GM12891 (cell line): ENCODE data around the gene FMNL3.
"Not testable (repeated sequence)": the region's sequence is repeated elsewhere in the genome, so short reads cannot be mapped to it uniquely, and the experiment has no call there.

Experiments
- DNase-seq: peaks from one replicate; pipeline ENCODE4 v3.0.0; 2011; ENCODE audit warnings: low spot score; ENCODE audit not compliant: insufficient read length
- FAIRE-seq: peaks from 2 replicates; lab custom pipeline; 2011; peaks lifted over from hg19 to GRCh38; lab: Jason Lieb, UNC
- PAX5 ChIP-seq: IDR thresholded peaks from 2 replicates; pipeline ENCODE4 v1.6.1; 2011; ENCODE audit warnings: low read length, moderate library complexity, mild to moderate bottlenecking; ENCODE audit not compliant: insufficient read depth, severe bottlenecking
- POLR2A ChIP-seq: IDR thresholded peaks from 2 replicates; pipeline ENCODE4 v1.6.1; 2011; ENCODE audit warnings: low read depth, low read length, control low read depth
- POLR2AphosphoS5 ChIP-seq: IDR thresholded peaks from 2 replicates; pipeline ENCODE4 v1.6.1; 2011; ENCODE audit warnings: low read depth, low read length, control low read depth
- POU2F2 ChIP-seq: IDR thresholded peaks from 2 replicates; pipeline ENCODE4 v1.6.1; 2011; ENCODE audit warnings: low read depth, mild to moderate bottlenecking, control low read depth, low read length, moderate library complexity
- SPI1 ChIP-seq: IDR thresholded peaks from 2 replicates; pipeline ENCODE4 v1.6.1; 2011; ENCODE audit warnings: low read depth, low read length, control low read depth
- TAF1 ChIP-seq: IDR thresholded peaks from 2 replicates; pipeline ENCODE4 v1.6.1; 2011; ENCODE audit warnings: low read depth, low read length, control low read depth

The FMNL3 gene

DNA sequence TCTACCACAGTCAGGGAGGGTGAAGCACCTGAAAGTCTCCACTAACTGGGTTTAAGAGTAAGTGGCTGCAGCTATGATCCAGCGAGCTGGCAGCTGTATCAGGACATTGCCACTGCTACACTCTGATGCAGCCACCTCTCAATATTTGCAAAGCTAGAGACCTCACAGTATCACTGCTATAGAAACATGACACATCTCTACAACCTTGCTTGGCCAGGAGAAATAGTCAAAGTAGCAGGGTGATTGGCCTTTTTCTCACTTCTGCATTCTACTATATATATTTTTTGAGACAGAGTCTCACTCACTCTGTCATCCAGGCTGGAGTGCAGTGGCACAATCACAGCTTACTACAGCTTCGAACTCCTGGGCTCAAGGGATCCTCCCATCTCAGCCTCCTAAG, 9.3 kb upstream of the FMNL3 start:
- TF ChIP-seq SPI1 (peak; percentile 89), POLR2A (no peak)
- FAIRE-seq (peak; percentile 58), DNase-seq (peak; percentile 31)

- DNase-seq, FAIRE-seq: not testable (repeated sequence)
Observed at GRCh38 chr12:49713952-49714351, 6.7 kb upstream of the FMNL3 start.

GRCh38 chr12:49708851-49709250, 1.6 kb upstream of the FMNL3 start:
- TF ChIP-seq TAF1, result no peak
- no peak for TF ChIP-seq PAX5
- no peak for TF ChIP-seq POLR2AphosphoS5
- no peak for TF ChIP-seq POU2F2
- TF ChIP-seq POLR2A, result no peak
- no peak for DNase-seq
- no peak for FAIRE-seq

DNA sequence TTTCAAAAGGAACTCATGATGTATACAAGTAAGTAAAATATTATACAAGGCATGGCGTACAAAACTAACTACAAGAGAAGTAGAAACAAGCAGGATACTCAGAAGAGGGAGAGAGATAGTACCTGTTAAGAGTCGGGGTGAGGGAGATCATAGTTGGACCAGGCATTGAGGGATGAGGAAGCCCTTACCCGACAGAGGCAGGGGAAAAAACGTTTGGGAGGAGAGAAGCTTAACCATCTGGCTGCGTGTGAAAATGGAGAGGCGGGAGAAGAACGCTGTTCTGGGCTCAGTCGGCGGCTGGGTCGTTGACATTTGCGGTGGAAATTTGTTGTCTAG, 575 bp upstream of the FMNL3 start:
- FAIRE-seq (no peak), DNase-seq (no peak)
- TF ChIP-seq SPI1, result no peak
- no peak for TF ChIP-seq POLR2AphosphoS5
- TF ChIP-seq POU2F2, result no peak
- TF ChIP-seq POLR2A, result no peak
- TF ChIP-seq PAX5, result no peak
- TF ChIP-seq TAF1, result no peak

DNA sequence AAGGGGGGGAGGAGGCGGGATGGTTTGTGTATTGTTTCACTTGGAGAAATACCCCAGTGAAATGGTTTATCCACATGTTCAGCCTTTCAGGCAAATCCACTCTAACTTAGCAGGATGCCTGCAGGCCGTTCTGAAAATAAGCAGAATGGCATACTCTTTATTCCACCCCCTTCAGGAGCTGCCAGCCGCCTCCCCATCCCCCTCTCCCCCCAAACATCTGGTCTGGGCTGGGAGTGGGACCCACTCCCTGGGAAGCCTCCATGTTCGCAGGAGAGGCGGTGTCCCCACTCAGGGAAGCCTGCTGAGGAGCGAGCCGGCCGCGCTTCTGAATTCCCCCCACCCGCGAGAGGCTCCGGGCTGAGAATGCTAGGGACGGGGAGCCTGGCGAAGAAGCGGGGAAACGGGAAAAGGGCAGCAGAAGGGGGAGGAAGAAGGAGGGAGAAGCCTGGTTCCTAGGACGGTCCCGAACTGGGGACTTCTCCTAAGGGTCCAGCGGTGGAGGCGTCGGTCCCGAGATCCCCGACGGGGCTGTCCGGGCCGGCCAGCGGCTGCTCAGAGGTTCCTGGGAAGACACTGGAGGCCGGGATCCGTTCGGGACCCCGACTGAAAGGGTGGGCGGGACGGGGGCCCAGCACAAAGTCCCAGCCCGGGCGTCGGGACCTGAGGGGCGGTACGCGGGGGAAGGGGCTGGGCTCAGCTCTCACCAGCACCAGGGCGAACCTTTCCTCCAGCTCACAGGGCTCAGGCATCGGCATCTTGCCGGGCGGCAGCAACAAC, 666 bp downstream of the FMNL3 start:
- DNase-seq, result no peak
- TF ChIP-seq POLR2AphosphoS5, result no peak; the same call in 1 of the 2 replicates
- no peak for TF ChIP-seq POLR2A
- TF ChIP-seq PAX5, result no peak
- TF ChIP-seq SPI1, result no peak
- no peak for TF ChIP-seq POU2F2
- TF ChIP-seq TAF1, result no peak
- no peak for FAIRE-seq

DNA sequence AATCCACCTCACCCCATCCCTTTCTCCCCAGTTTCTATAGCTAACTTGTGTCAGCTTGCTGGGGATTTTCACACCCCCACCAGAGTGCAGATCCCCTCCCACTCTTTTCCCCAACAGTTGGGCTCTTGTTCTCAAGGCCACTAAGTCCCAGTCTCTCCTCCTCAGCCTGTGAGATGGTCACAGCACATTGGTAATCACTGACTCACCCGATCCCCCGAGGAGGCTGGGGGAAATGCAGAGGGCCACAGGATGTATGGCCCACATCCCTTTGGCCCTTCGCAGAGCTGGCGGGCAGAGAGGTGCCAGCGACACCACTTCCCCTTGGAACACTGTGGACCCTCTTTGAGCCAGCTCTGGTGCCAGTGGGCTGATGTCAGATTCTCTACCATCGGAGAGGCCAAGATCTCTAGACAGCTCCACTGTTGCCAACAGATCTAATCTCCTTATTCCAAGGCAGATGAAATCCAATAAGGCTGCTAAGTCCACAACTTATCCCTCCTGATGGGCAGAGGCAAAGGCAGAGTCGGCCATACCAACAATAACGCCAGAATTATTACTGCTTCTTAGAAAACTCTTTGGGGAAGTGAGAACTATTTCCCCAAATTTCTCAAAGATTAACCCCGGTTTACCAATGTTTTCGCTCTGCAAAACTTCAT, 1.6 kb downstream of the FMNL3 start:
- TF ChIP-seq PAX5 (no peak), SPI1 (peak; percentile 70; the same call in 1 of the 2 replicates), POLR2A (peak; percentile 83), POU2F2 (peak; percentile 69), POLR2AphosphoS5 (peak; percentile 84), TAF1 (peak; percentile 55)
- peak; percentile 79 for FAIRE-seq
- DNase-seq, result no peak

- no peak for DNase-seq
- FAIRE-seq, result peak; percentile 63
- TF ChIP-seq POLR2A (no peak), POU2F2 (no peak), SPI1 (peak; percentile 45), PAX5 (no peak), TAF1 (peak; percentile 49; the same call in 1 of the 2 replicates), POLR2AphosphoS5 (no peak)
Observed at GRCh38 chr12:49703647-49704137, 3.5 kb downstream of the FMNL3 start.

DNA sequence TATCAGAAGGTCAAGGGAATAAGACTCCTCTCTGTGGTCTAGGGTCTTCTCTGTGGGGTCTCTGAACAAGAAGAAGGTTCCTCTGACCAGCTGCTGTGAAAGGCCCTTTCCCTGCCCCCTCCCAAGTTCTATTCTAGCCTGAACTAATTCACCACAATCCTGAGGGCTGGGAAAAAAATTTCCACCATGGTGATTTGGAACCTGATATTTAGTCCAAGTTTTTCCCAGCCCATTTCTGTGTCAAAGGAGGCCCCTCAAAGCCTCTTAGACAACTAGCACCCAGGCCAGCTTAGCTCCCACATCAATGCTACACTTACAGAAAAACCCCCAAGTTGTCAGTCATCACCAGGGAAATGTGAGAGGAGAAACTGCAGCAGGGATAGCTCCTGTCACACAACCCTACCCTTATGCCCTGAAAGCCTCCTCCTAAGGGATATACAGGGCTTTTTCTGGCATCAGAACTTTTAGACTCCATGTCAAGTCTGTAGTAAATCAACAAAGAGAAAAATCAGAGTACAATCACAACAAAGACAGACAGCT, 4.5 kb downstream of the FMNL3 start:
- TF ChIP-seq POU2F2, result no peak
- no peak for TF ChIP-seq POLR2AphosphoS5
- no peak for TF ChIP-seq TAF1
- TF ChIP-seq POLR2A, result no peak
- TF ChIP-seq PAX5, result no peak
- TF ChIP-seq SPI1, result no peak
- DNase-seq (no peak), FAIRE-seq (no peak)

GRCh38 chr12:49702009-49702408, 5.2 kb downstream of the FMNL3 start:
- DNase-seq (no peak), FAIRE-seq (peak; percentile 43)
- peak; percentile 23 for TF ChIP-seq PAX5
- TF ChIP-seq POLR2AphosphoS5, result no peak
- TF ChIP-seq TAF1, result no peak
- no peak for TF ChIP-seq POU2F2
- TF ChIP-seq POLR2A, result no peak
